Measurements from ENCODE around the gene NKD2. TPM values are rescaled to one million over a fixed set of nuclear protein-coding genes. Genes with fewer than 3 reads are reported as not detected.

Gene NKD2
- total and polyA plus RNA-seq, 7 donors, result 0.08 to 0.96 (median 0.63) TPM; not detected in 1

DNA sequence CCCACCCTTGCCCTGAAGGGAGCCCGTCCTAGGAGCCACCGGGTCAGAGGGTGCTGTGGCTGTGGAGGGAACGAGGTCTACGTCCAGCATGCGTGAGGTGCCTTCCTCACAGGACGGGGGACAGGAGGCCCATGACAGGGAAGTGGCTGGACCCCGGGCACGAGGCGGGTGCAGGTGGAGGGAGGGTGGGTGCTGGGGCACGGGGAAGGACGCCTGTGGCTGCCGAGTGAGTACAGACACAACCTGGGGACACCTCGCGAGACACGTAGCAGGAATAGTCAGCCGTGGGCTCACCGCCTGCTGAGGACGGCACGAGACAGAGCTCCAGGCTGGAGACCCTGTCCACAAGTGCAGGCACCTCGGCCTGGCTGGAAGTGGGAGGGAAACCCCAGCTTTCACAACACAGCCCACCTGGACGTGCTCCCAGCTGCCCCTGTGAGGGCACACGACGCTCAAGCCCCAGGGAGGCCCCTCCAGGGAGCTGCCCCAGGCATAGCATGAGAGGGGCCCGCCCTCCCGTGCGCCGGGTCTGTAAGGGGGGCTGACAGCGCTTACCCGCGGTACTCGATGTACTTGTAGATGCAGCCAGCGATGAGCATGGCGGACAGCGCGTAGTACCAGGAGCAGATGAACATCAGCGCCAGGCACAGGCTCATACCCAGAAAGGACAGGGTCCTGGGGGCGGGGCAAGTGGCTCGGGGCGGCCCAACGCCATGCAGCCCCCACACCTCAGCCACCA, 66.4 kb downstream of the NKD2 start:
- Histone ChIP-seq H3K27ac (no peak overlapping the region), H3K36me3 (ENCODE audit: insufficient read depth in 1 of 2, low read depth in 1 of 2) (peaks cover 0 to 7% of the 10 kb centered on the region in 2 donors), H3K27me3 (ENCODE audit: insufficient read depth in 3 of 3, low read length in 2 of 3) (no peaks in the 10 kb centered on the region), H3K9me3 (no peaks in the 10 kb centered on the region), H3K4me3 (no peak overlapping the region), H3K4me1 (no peaks in the 10 kb centered on the region)
- no peak for ATAC-seq
- WGBS, 3 donors, result 87 to 90% (median 88%) methylated on average over 40 of the region's 40 CpGs
- TF ChIP-seq, protein P1, sequence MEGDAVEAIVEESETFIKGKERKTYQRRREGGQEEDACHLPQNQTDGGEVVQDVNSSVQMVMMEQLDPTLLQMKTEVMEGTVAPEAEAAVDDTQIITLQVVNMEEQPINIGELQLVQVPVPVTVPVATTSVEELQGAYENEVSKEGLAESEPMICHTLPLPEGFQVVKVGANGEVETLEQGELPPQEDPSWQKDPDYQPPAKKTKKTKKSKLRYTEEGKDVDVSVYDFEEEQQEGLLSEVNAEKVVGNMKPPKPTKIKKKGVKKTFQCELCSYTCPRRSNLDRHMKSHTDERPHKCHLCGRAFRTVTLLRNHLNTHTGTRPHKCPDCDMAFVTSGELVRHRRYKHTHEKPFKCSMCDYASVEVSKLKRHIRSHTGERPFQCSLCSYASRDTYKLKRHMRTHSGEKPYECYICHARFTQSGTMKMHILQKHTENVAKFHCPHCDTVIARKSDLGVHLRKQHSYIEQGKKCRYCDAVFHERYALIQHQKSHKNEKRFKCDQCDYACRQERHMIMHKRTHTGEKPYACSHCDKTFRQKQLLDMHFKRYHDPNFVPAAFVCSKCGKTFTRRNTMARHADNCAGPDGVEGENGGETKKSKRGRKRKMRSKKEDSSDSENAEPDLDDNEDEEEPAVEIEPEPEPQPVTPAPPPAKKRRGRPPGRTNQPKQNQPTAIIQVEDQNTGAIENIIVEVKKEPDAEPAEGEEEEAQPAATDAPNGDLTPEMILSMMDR (IDR thresholded peaks at IDR 0.05), result no peak
- DNase-seq, result no peak
- intact Hi-C loops (cut with DNase I), result no loop called here

DNA sequence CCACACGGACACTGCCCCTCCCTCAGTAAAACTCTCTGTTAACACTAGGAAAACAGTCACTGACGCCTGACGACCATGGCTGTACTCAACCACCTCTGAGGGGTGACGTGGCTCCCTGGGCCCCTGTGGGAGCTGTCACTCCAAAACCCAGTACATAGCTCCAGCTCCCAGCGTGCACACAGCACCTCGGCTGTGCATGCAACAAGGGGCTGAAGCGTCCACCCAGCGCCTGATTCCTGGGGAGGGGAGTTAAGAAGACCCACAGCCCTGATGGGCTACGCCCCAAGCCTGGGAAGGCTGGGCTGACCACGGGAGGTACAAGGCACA, 66.9 kb downstream of the NKD2 start:
- Histone ChIP-seq H3K4me1 (no peaks in the 10 kb centered on the region), H3K27me3 (ENCODE audit: insufficient read depth in 3 of 3, low read length in 2 of 3) (no peaks in the 10 kb centered on the region), H3K36me3 (ENCODE audit: insufficient read depth in 1 of 2, low read depth in 1 of 2) (peaks cover 0 to 7% of the 10 kb centered on the region in 2 donors), H3K4me3 (no peak overlapping the region), H3K27ac (no peak overlapping the region), H3K9me3 (no peaks in the 10 kb centered on the region)
- ATAC-seq (no peak), DNase-seq (no peak)
- 87 to 90% (median 89%) methylated on average over 10 of the region's 10 CpGs for WGBS, 3 donors
- TF ChIP-seq, protein P1 (IDR thresholded peaks at IDR 0.05), result no peak
- intact Hi-C loops (cut with DNase I), result no loop called here

DNA sequence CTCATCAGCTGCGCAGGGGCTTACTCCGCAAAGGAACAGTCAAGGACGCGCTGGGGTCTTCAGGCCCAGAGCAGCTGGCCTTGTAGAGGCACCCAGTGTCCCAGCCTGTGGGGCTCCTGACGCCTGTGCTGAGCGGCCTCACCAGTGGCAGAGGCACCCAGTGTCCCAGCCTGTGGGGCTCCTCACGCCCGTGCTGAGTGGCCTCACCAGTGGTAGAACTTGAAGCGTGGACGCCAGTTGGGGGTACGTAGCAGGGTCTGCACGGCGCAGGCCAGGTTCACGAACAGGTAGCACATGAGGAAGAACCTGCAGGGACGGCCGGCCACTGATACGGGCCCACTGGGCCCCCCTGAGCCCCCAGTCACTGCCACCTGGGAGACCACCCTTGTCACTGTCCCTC, 67.3 kb downstream of the NKD2 start:
- DNase-seq (no peak), ATAC-seq (no peak)
- intact Hi-C loops (cut with DNase I), result no loop called here
- no peak overlapping the region for H3K4me3 ChIP-seq
- peaks cover 0 to 7% of the 10 kb centered on the region in 2 donors for H3K36me3 ChIP-seq (ENCODE audit: insufficient read depth in 1 of 2, low read depth in 1 of 2)
- no peak overlapping the region for H3K27ac ChIP-seq
- no peaks in the 10 kb centered on the region for H3K9me3 ChIP-seq
- 93 to 96% (median 95%) methylated on average over 17 of the region's 17 CpGs for WGBS, 3 donors
- H3K27me3 ChIP-seq (ENCODE audit: insufficient read depth in 3 of 3, low read length in 2 of 3), result no peaks in the 10 kb centered on the region
- TF ChIP-seq, protein P1 (IDR thresholded peaks at IDR 0.05), result no peak
- H3K4me1 ChIP-seq, result no peaks in the 10 kb centered on the region

DNA sequence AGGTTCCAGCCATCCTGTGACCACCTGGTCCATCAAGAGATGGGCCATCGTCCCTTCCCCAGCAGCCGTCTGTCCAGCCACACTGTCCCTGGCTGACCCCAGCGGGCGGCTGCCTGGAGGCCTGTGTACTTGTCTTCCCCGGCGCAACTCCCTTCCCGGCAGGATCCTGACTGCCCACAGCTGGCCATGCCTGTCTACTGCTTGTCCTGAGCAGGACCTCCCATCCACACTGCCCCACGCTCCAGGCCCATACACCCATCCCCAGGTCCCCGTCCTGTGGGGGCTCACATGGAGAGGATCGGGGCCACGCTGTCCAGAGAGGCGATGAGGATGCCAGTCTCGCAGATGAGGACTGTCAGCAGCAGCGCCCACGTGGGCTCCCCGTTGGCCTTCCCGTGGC, 67.8 kb downstream of the NKD2 start:
- intact Hi-C loops (cut with DNase I), result no loop called here
- peaks cover 0 to 7% of the 10 kb centered on the region in 2 donors for H3K36me3 ChIP-seq (ENCODE audit: insufficient read depth in 1 of 2, low read depth in 1 of 2)
- 81 to 89% (median 85%) methylated on average over 17 of the region's 17 CpGs for WGBS, 3 donors

More for the DNA sequence above, 67.8 kb downstream of the NKD2 start:
- Histone ChIP-seq H3K27ac (no peak overlapping the region), H3K9me3 (no peaks in the 10 kb centered on the region), H3K4me1 (no peaks in the 10 kb centered on the region), H3K4me3 (no peak overlapping the region), H3K27me3 (ENCODE audit: insufficient read depth in 3 of 3, low read length in 2 of 3) (no peaks in the 10 kb centered on the region)
- TF ChIP-seq, protein P1 (IDR thresholded peaks at IDR 0.05), result no peak
- no peak for DNase-seq
- no peak for ATAC-seq
